Measurements from ENCODE around the gene KNDC1.
"Not testable (repeated sequence)": the region's sequence is repeated elsewhere in the genome, so short reads cannot be mapped to it uniquely, and the experiment has no call there.

Gene KNDC1, protein sequence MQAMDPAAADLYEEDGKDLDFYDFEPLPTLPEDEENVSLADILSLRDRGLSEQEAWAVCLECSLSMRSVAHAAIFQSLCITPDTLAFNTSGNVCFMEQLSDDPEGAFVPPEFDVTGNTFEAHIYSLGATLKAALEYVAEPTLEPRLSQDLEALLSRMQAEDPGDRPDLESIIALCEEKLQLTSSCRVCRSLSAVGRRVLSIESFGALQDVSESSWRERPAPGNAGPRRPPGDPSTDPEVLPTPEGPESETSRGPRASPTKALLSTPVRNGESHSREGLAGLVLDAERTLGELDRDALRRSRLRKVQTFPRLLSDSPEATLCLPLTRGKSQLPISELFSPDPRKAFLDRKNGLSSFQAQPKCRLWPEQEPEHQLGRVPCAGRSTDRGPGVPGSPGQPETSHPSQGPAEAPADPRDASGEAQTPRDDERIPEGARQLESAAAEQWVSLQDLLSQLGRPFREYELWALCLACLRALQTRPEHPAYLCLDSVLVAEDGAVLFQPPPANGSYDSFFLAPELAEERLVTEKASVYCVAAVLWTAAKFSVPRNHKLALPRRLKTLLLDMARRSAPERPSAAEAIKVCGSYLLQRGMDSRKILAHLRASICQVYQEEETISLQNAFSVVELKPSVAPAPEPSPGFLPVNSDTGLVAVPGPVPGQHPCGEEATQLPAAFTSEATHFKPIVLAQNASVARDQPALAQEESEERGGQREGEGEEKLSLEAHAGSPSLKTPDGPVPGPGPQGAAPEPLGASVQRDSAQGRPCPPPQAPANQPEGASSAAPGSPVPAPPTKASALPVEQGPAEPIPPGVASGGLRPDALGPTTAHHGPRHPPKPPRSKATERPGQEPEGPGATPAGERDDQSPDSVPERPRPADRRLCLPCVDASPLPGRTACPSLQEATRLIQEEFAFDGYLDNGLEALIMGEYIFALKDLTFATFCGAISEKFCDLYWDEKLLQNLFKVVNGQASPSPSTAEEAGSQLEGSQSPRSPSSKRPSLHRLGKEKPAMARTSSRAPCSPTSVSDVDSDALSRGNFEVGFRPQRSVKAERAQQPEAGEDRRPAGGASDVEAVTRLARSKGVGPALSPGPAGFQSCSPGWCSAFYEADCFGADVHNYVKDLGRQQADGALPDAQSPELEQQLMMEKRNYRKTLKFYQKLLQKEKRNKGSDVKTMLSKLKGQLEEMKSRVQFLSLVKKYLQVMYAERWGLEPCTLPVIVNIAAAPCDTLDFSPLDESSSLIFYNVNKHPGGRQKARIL (N-terminal part only)

GRCh38 chr10:133159950-133160825 lies at the start of gene KNDC1:
TSS of gene KNDC1 (plus strand) at chr10:133160219. CDS start at chr10:133160468, 249 bp downstream.
- no peaks in the 10 kb centered on the region for H3K36me3 ChIP-seq (ENCODE audit: insufficient read depth, low read length)
- peaks cover 49% of the 10 kb centered on the region for H3K27me3 ChIP-seq (ENCODE audit: insufficient read depth, low read length)
- no peaks in the 10 kb centered on the region for H3K4me1 ChIP-seq (ENCODE audit: control insufficient read depth, insufficient read depth, low read length, unreplicated experiment)
- no peak within 1 kb of the TSS for H3K27ac ChIP-seq (ENCODE audit: low read depth, low read length)
- H2AFZ ChIP-seq (ENCODE audit: low read length, unreplicated experiment) = peak within 1 kb of the TSS; percentile 60
- peak within 1 kb of the TSS; percentile 78 for H3K4me3 ChIP-seq (ENCODE audit: low read depth, low read length)
- no peaks in the 10 kb centered on the region for H3K79me2 ChIP-seq (ENCODE audit: control insufficient read depth, insufficient read depth, low read length, unreplicated experiment)

- Histone ChIP-seq H3K27me3 (ENCODE audit: insufficient read depth, low read length) (no peaks in the 10 kb centered on the region), H3K36me3 (ENCODE audit: insufficient read depth, low read length) (no peaks in the 10 kb centered on the region), H2AFZ (ENCODE audit: low read length, unreplicated experiment) (no peak overlapping the region), H3K79me2 (ENCODE audit: control insufficient read depth, insufficient read depth, low read length, unreplicated experiment) (no peaks in the 10 kb centered on the region), H3K4me3 (ENCODE audit: low read depth, low read length) (no peak overlapping the region), H3K27ac (ENCODE audit: low read depth, low read length) (no peak overlapping the region), H3K4me1 (ENCODE audit: control insufficient read depth, insufficient read depth, low read length, unreplicated experiment) (no peaks in the 10 kb centered on the region)
These were observed 49.3 kb upstream of the KNDC1 start for GRCh38 chr10:133110609-133111275.

- H3K27ac ChIP-seq (ENCODE audit: low read depth, low read length); H3K4me3 ChIP-seq (ENCODE audit: low read depth, low read length); H3K27me3 ChIP-seq (ENCODE audit: insufficient read depth, low read length); H3K36me3 ChIP-seq (ENCODE audit: insufficient read depth, low read length); H3K4me1 ChIP-seq (ENCODE audit: control insufficient read depth, insufficient read depth, low read length, unreplicated experiment); H2AFZ ChIP-seq (ENCODE audit: low read length, unreplicated experiment); H3K79me2 ChIP-seq (ENCODE audit: control insufficient read depth, insufficient read depth, low read length, unreplicated experiment): not testable (repeated sequence)
These were observed 48.4 kb upstream of the KNDC1 start for GRCh38 chr10:133111640-133112039.

- Histone ChIP-seq H3K4me1 (ENCODE audit: control insufficient read depth, insufficient read depth, low read length, unreplicated experiment) (no peaks in the 10 kb centered on the region), H3K27ac (ENCODE audit: low read depth, low read length) (no peak overlapping the region), H3K4me3 (ENCODE audit: low read depth, low read length) (no peak overlapping the region), H3K27me3 (ENCODE audit: insufficient read depth, low read length) (no peaks in the 10 kb centered on the region), H3K79me2 (ENCODE audit: control insufficient read depth, insufficient read depth, low read length, unreplicated experiment) (no peaks in the 10 kb centered on the region), H2AFZ (ENCODE audit: low read length, unreplicated experiment) (no peak overlapping the region), H3K36me3 (ENCODE audit: insufficient read depth, low read length) (no peaks in the 10 kb centered on the region)
These were observed 46.7 kb upstream of the KNDC1 start for GRCh38 chr10:133113146-133113830.

DNA sequence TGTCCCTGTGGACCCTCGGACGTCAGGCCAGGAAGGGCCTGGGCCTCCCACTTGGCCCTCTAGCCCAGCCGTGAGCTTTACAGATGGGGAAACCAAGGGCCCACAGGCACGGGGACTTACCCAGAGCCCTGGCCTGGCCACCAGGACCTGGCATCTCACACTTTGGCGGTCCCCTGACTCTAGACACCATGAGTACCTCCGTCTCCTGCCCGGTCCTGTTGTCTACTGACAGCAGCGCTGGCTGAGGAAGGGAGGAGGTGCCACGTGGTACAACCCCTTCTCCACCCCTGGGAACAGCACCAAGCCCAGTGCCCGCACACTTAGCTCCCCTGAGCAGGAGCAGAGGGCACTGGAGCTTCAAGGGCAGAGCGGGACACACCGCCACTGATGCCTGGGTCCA lies 46.2 kb upstream of the KNDC1 start:
- no peaks in the 10 kb centered on the region for H3K36me3 ChIP-seq (ENCODE audit: insufficient read depth, low read length)
- no peak overlapping the region for H3K4me3 ChIP-seq (ENCODE audit: low read depth, low read length)
- no peaks in the 10 kb centered on the region for H3K4me1 ChIP-seq (ENCODE audit: control insufficient read depth, insufficient read depth, low read length, unreplicated experiment)
- H3K27ac ChIP-seq (ENCODE audit: low read depth, low read length) = no peak overlapping the region
- H3K27me3 ChIP-seq (ENCODE audit: insufficient read depth, low read length) = no peaks in the 10 kb centered on the region
- H3K79me2 ChIP-seq (ENCODE audit: control insufficient read depth, insufficient read depth, low read length, unreplicated experiment) = no peaks in the 10 kb centered on the region
- no peak overlapping the region for H2AFZ ChIP-seq (ENCODE audit: low read length, unreplicated experiment)

DNA sequence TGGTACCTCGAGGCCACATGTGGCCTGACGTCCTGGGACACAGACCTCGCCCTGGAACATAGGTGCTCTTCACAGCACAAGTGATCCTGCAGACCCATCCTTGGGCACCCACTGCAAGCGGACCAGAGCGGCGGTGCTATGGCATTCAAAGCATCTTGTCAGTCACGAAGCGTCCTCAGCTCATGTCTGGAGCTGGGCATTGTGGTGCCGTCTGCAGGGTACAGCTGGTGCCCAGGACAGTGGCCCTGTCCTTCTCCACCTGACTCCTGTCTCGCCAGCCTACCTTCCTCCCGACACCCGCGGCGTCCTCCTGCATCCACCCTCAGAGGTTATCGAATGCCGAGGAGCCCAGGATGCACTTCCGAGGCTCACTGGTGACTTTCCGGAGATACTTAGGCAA lies 45.8 kb upstream of the KNDC1 start:
- Histone ChIP-seq H3K4me1 (ENCODE audit: control insufficient read depth, insufficient read depth, low read length, unreplicated experiment) (no peaks in the 10 kb centered on the region), H3K36me3 (ENCODE audit: insufficient read depth, low read length) (no peaks in the 10 kb centered on the region), H3K27ac (ENCODE audit: low read depth, low read length) (no peak overlapping the region), H3K79me2 (ENCODE audit: control insufficient read depth, insufficient read depth, low read length, unreplicated experiment) (no peaks in the 10 kb centered on the region), H2AFZ (ENCODE audit: low read length, unreplicated experiment) (no peak overlapping the region), H3K27me3 (ENCODE audit: insufficient read depth, low read length) (no peaks in the 10 kb centered on the region), H3K4me3 (ENCODE audit: low read depth, low read length) (no peak overlapping the region)

DNA sequence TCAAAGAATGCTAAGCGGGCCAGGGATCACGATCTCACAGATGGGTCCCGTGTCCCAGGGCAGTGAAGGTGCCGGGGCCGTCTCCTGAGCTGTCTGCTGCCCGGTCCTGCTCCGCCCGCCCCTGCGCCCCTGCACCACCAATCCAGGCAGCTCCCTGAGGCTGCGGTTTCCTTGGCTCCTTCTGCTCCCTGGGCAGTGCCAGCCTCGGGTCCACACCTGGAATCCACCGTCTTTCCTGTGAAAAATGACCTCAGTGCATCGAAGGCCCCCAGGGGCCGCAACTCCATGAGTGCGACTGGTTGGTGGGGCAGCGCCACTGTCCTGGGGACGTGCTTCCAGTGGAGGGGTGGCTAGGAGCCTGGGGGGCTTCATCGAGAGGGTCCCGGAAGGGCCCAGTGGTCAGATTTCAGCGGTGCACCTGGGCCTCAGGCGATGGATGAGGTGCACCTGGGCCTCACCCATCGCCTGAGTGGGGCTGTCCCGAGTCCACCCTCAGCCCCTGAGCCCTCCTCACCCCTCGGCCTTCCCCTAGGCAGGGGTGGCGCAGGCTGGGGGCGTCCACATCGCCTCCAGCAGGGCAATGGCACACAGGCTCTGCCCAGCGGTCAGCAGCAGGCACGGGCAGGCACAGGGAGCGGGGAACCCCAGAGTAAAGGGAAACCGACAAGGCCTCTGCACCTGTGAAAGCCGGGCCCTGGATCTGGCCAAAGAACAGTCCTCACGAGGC lies 45.1 kb upstream of the KNDC1 start:
- Histone ChIP-seq H3K27me3 (ENCODE audit: insufficient read depth, low read length) (no peaks in the 10 kb centered on the region), H3K36me3 (ENCODE audit: insufficient read depth, low read length) (no peaks in the 10 kb centered on the region), H3K27ac (ENCODE audit: low read depth, low read length) (no peak overlapping the region), H3K4me1 (ENCODE audit: control insufficient read depth, insufficient read depth, low read length, unreplicated experiment) (no peaks in the 10 kb centered on the region), H3K79me2 (ENCODE audit: control insufficient read depth, insufficient read depth, low read length, unreplicated experiment) (no peaks in the 10 kb centered on the region), H2AFZ (ENCODE audit: low read length, unreplicated experiment) (no peak overlapping the region), H3K4me3 (ENCODE audit: low read depth, low read length) (no peak overlapping the region)

- H3K27ac ChIP-seq (ENCODE audit: low read depth, low read length) = no peak overlapping the region
- no peaks in the 10 kb centered on the region for H3K4me1 ChIP-seq (ENCODE audit: control insufficient read depth, insufficient read depth, low read length, unreplicated experiment)
- no peaks in the 10 kb centered on the region for H3K36me3 ChIP-seq (ENCODE audit: insufficient read depth, low read length)
- no peak overlapping the region for H2AFZ ChIP-seq (ENCODE audit: low read length, unreplicated experiment)
- H3K4me3 ChIP-seq (ENCODE audit: low read depth, low read length) = no peak overlapping the region
- H3K27me3 ChIP-seq (ENCODE audit: insufficient read depth, low read length) = no peaks in the 10 kb centered on the region
- no peaks in the 10 kb centered on the region for H3K79me2 ChIP-seq (ENCODE audit: control insufficient read depth, insufficient read depth, low read length, unreplicated experiment)
These were observed 44.6 kb upstream of the KNDC1 start for GRCh38 chr10:133115453-133115842.

- no peak overlapping the region for H3K27ac ChIP-seq (ENCODE audit: low read depth, low read length)
- no peaks in the 10 kb centered on the region for H3K27me3 ChIP-seq (ENCODE audit: insufficient read depth, low read length)
- no peaks in the 10 kb centered on the region for H3K36me3 ChIP-seq (ENCODE audit: insufficient read depth, low read length)
- H2AFZ ChIP-seq (ENCODE audit: low read length, unreplicated experiment) = no peak overlapping the region
- no peaks in the 10 kb centered on the region for H3K4me1 ChIP-seq (ENCODE audit: control insufficient read depth, insufficient read depth, low read length, unreplicated experiment)
- H3K79me2 ChIP-seq (ENCODE audit: control insufficient read depth, insufficient read depth, low read length, unreplicated experiment) = no peaks in the 10 kb centered on the region
- H3K4me3 ChIP-seq (ENCODE audit: low read depth, low read length) = no peak overlapping the region
These were observed 44.0 kb upstream of the KNDC1 start for GRCh38 chr10:133115976-133116375.
